Medulla oblongata (tissue), 1 donor: ENCODE data around the gene ARL15.

Experiments used
- DNase-seq: peaks from one replicate; pipeline ENCODE4 v3.0.0-alpha.2; 2015; ENCODE audit errors: extremely low spot score

Gene ARL15

DNA sequence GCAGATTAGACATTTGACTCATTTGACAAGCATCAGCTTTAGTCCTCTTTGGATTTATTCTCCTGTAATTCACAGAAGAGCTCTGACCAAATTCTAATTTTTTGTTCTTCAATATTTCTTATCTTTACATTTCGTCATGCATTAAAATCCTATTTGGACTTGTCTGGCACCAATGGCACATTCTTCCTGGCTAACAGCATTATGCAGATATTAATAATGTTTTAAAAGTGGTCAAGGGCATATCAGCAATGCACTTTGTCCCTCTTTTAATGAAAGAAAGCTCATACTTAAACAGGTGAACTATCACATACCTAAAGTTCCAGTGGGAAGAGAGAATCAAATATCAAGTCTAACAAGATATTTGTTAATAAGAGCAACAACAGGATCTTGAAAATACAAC, 270.4 kb downstream of the ARL15 start:
- DNase-seq: no peak

DNA sequence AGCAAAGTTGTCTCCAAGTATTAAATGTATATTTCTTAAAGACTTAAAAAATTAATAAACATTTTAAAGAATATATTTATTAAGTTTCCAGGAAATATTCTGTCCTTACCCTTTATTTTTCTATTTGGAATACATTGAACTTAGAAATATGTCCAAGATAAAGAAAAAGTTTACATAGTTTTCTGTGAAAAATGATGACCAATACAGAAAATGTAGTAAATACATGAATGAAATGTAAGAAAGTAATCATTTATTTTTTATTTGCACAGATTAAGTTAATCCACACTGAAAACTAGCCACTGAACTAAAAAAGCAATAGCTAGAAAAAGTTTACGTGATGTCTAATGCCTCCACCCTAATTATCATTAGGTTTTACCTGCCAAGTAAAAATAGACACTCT, 273.2 kb downstream of the ARL15 start:
- no peak for DNase-seq

DNA sequence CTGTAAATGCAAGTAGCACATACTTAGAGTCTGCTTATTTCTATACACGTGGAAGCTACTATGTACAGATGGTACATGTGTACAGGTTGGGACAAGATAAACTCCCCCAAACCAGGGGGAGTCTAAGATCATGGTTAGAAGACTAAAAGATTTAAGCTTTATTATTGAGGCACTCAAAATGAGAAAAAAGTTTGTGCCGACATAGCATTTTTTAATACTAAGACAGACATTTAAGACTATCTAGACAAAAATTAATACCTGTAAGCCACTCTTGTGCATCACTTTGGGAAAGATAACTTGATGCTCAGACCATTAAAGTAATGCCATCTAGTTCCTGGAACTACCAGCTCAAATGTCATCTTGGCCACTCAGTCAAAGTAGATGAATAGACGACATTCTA, 279.4 kb downstream of the ARL15 start:
- no peak for DNase-seq

DNA sequence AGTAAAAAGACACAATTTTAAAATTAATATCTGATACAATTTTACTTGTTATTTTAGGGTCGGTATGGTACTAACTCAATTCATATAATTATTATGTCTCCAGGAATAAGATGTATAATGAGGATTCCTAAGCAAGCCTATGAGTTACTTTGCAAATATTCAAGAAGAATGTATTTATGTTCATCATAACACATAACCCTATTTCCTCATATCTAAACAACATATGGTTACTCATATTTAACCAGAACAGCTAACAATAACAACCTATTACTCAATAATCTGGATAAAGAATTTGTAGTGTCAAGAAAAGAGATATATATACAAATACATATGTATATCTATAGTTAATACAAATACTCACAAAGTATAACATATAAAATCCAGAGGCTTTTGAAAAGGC, 285.9 kb downstream of the ARL15 start:
- DNase-seq: no peak

DNA sequence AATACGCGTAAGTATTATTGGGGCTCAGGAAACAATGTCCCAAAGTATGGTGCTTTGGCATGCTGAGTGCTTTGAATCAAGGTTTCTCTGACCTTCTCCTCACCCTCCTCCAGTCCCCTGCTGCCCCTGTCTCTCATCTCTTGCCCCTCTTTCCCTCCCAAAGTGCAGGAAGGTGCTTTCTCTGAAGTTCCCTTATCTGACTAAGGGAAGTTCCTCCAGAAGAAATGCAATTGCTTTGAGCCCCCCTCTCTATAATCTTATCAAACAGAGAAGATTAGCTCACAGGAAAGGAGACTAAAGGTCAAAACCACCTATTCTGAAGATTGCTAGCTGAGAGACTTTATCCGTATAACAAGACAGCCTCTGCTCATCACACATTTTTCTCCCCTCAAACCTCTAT, 288.1 kb downstream of the ARL15 start:
- DNase-seq: no peak

DNA sequence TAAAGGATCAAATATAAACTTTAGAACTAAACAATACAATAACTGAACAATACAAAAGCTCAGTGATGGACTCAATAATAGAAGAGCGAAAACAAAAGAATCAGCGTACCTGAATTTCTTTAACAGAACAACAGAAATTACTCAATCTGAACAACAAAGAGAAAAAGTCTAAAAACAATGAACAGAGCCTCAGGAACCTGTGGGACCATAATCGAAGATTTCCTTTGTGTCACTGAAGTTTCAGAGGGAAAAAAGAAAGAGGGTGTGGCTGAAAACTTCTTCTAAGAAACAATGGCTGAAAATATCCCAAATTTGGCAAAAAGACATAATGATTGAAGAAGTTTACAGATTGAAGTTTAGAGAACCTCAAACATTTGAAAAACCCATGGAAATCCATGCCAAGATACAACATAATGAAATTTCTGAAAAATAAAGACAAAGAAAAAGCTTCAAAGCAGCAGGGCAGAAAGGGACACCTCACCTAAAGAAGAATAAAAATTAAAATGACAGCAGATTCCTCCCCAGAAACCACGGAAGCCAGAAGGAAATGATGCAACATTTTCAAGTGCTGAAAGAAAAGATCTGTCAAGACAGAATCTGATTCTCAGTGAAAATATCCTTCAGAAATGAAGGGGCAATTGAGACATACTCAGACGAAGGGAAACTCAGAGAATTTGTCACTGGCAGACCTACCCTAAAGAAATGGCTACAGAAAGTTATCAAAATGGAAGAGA, 288.8 kb downstream of the ARL15 start:
- DNase-seq: no peak

DNA sequence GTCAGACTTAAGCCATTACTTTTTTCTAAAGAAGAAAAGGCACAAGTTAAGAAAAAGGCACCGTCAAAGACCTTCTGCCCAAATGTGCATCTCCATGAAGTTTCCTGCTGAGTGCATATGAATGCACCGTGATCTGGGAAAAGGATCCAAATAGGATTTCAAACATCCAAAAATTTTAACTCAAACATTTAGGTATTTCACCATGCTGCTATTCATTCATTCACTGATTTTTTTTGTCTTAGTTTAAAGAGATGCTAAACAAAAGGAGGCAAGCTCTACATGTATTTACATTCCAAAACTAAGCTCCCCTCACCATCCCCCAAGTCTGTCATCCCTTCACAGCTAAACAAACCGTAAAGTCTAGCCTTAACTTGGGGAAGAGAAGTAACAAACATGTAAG, 291.9 kb downstream of the ARL15 start:
- DNase-seq: no peak

DNA sequence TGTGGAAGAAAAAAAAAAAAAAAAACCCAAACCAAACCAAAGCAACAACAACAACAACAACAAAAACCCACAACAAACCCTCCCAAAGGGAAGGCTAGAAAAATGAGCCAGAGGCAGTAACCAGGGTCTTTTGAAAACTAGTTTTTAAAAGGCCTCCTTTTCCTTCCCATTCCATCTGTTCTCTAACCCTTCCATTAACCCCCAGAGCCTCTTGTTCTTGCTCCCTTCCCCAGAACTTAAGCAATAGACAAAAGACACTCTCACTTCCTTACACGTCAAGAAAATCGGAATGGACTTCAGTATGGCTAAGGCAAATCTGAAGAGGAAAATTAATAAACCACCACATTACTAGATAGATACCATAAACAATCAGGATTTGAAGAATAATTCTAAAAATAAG, 292.8 kb downstream of the ARL15 start:
- no peak for DNase-seq

DNA sequence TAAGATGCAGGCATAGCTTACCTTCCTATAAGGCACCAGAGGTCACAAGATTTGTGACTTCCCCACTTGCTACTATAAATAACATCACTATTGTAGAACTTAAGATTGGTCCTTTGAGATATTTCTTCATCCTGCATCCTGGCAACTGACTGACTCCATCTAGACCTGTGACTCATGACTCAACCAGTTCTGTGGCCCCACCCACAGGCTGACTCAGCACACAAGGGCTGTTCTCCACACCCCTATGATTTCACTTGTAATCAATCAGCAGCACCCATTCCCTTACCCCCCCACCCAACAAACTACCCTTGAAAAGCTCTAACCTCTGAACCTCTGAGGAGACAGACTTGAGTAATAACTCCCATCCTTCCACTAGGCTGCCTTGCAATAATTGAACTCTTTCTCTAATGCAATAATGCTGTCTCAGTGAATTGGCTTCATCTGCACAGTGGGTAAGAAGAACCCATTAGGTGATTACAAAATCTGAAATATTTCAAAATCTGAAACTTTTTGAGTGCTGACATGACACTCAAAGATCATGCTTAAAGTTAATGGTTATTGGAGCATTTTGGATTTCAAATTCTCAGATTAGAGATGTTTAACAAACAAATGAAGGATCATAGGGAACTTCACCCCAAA, 296.7 kb downstream of the ARL15 start:
- no peak for DNase-seq

DNA sequence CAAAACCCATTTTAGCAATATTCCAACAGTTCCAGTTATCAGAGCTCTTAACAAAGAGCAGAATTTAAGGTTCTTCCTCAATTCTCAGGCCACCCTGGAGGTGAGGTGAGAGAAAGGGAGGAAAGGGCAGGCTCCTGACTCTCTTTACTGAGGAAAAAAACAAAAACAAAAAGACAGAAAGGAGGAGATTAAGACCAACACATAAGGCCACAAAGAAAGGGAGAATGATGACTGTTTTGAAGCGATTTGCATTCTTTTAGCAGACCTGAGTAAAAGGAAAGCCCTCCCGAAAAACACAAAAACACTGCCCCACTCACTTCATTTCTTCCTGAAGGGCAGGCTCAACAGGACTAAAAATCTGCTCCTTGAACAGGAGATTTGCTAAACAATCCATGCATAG, 300.5 kb downstream of the ARL15 start:
- DNase-seq: no peak

DNA sequence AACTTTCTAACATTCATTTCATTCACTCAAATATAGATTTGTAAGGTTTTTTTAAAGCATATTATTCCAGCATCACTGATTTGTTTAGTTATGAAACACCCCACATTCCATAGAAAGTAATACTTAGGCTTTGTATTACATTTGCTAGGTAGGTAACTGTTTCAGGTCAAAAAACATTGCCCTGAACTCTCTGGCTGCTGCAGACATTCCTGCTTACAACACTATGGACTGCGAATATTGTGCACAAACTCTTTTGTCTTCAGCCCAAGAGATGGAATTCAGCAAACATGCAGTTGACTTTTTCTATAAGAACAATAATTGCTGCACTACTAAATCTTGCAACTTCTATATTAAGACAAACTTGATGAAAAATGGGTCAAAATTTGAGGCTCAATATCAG, 301.0 kb downstream of the ARL15 start:
- no peak for DNase-seq

DNA sequence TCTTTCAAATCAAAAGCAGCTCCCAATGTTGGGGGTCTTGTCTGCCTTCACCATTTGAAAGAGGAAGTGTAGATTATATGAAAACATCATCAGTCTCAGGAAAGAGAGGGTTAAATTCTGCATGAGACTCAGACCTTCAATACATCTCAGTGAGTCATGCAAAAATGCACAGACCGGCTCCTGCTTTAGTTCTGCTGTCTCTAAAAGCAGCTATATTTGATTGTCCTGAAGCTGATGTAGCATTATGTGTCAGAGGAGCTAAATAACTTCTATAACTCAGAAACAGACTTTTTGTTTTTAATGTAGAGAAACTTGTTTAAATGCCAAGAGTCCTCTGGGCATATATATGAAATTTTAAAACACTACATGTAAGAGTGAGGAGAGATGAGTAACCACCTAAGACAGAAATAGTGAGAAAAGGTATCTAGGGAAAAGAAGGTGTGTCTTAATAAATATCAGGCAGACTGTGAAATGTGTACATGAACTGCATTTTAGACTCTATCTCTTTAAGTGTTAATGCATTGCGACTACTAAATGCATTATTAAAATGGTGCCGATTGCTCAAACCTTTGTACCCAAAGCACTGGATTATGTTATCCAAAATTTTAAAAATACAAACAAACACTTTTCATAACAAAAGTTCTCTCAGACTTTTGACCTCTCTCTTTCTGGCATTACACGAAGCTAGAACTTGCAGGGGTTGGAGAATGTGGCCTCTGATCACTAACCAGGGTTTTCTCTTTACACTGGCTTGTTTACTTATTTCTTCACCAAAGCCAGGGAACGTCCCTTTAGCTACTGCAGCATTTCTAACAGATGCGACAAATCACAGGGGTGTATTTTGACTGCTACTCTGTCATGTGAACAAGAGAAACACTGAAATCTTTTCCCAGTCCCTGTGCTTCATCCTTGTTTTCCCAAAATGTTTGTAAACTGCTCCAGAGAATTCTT, 302.3 kb downstream of the ARL15 start:
- DNase-seq: no peak

DNA sequence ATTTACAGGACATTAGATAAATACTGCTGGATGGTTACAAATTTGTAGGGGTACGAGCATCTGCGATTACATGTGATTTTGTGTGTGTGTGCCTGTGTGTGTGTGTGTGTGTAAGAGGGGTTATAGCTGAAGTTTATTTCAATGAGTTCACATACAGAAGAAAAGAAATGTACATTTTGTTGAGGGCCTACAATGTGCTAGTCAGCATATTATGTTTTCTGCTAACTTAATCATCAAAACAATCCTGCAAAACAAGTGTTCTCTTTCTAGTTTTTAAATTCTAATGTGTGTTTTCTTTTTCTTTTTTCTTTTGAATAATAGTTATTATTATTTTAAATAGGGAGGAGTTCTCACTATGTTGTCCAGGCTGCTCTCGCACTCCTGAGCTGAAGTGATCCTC, 305.7 kb downstream of the ARL15 start:
- DNase-seq: no peak

DNA sequence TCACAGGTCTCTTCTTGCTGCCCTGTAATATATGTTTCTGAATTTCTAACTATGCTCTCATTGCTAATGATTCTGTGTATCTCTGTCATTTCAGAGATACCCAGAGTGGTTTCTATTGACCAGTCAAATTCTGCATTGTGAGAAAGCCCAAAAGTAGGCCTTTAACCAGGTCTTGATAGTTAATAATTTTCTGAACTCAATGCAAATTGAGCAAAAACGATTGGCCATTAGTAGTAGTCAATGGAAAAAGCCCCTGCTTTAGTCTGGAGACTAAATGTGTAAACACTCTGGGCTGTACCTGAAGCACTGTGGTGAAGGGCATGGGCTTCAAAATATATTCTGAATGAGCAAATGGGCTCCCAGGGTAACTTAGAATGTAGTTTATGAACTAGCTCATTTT, 307.6 kb downstream of the ARL15 start:
- no peak for DNase-seq

DNA sequence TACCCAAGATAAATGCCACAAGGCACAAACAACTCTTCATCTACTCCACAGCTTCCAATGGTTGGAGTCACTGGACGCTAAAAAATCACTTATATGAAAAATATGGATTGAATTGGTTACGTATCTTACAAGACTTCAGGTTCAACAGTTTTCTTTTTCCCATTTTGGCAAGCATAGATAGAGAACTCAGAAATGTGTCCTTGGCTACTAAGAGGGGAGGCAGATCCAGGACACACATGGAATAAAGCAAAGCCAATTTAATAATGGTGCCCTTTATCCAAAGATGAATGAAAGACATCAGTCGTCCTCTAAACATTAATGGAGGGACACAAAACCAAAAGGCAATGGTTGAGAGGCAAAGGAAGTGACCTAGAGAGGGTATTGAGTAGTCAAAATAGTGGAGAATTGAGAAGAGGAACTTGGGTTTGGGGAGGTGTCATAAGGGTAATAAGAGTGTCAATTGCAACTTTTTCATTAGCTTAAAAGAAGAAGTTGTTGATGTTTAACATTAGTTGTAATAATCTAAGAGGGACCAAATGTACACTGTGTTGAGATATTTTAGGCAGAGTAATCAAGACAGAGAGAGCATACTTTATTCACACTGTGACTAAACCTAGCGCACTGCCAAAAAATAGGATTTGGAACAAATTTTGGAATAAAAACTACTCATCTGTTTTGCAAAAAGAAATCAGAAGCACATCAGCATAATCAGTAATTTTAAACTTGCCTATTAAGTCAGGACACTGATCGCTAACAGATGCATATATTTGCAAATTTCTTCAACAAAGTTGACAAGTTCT, 308.2 kb downstream of the ARL15 start:
- DNase-seq: no peak

DNA sequence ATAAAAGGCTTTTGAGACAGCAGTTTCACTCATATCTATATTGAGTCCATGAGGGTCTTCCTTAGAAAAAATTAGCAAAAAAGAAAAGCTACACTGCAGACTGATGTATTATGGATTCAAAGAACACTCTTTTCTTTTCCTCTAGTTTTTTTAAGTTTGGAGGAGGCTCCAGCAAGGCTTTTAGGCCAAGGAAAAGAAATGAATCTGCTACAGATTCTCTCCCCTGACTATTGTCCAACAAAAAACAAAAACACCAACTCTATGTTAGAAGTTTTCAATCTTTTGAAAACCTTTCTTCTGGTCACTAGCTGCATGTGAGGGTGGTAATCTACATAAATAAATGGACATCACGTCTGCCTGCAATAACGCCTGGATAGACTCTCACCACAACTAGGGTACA, 310.4 kb downstream of the ARL15 start:
- no peak for DNase-seq

DNA sequence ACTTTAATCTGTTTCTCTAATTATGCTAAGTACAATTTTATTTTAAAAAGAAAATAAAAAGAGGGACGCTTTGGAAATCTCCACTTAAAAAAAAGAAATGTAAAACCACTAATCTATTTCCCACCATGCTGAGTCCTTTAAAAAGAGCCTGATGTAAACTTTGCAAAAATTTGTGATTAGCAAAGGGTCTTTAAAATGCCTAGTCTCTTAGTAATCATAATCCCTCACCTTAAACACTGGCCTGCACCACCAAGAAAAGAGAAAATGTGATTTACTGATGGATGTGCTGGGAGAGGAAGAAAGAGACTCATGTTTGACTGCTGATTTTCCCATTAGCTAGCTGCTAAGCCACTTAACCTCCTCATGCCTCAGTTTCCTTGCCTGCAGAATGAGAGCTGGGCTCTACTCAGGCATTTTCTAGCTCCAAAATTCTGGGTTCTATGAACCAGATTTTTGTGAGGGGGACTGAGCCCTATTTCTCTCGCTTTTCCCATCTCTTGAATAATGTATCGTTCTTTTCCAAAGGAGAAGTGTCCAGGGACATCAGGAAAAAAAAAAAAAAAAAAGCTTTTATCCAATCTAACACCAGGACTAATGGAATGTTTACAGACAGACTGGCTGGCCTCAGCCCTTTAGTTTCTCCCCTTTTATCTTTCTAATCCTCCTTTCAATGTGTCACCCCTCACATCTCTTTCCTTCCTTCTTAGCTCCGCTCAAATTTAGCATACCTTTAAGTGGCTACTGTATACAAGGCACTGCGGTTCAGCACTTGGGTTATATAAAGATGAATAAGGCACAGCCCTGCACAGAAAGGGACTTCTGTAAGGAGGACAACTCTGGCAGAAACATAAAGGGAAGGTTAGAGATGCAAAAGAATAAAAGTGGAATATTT, 312.4 kb downstream of the ARL15 start:
- no peak for DNase-seq

DNA sequence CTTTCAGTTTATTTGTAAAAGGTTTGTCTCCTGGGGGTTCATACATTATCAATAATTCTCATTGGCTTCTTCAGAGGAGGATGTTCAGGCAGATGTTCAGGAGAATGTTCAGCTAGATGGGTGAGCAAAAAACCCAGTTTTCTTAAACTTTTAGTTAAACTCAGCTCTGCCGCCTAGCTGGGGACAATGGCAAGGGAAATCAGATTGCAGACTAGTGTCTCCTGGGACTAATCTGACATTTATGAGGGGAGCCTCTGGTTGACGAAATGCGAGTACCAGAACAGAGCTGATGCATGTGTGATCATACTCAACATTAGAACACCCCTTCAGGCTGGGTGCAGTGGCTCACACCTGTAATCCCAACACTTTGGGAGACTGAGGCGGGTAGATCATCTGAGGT, 314.4 kb downstream of the ARL15 start:
- DNase-seq: no peak

DNA sequence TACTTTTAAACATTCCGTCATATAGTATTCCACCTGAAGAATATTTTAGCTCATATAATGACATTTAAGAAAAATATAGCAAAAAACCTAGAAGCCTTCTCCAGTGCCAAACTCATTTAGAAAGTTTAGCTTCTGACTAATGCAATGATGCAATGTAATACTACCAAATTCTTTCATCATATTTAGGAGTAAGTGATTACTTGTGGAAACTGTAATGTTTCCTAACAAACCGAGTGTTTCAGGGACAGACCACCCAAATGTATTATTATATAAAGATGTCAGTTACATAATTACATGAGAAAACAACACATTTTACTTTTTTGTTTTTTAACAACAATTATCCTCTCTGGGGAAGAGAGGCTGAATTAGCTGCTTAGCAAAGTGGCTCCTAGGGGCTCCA, 316.2 kb downstream of the ARL15 start:
- no peak for DNase-seq

DNA sequence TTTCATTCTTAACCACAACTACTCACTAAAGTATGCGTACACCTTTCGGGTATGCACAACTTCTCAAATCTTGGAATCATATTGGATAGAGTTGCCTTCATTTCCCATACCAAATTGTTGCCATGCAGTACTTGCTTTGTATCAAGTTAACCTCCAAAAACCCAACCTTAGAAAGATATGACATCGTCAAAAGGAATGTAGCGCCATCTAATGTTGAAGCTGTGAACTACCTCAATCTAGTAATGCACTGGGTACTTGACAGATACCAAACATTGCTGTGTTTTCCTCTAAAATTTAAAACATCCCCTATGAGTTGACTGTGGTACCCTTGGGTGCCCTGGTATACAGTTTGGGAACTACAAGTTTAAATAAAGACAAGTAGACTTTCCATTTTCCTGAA, 318.4 kb downstream of the ARL15 start:
- no peak for DNase-seq

DNA sequence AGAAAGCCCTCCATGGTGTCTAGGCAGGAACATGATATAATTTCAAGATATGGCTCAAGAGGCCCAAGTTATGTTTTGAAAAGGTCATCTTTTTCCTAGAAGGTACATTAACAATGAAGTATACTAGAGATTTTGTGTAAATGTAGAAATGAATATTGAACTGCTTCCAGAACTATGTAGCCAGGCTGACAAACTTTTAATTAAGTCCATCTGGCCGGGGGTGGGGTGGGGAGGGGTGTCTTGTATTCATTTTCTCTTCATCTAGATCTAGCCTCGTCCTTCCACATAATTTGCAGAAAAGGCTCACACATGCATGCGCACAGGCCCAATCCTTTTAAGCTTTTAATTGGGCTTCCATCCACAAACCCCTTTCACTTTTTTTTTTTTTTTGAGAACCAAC, 323.3 kb downstream of the ARL15 start:
- DNase-seq: no peak
